IMR-90 (cell line): Measurements from ENCODE around the gene OSER1. TPM values are rescaled to one million over a fixed set of nuclear protein-coding genes. Genes with fewer than 3 reads are reported as not detected.

ENCODE experiments used
- ATAC-seq: fragments of 200-7000 bp; cut with Tn5 transposase; 2 replicates; pipeline ENCODE4 v1.9.1; 2020; ENCODE audit warnings: low read depth, mild to moderate bottlenecking, moderate library complexity
- BruUV-seq: library from RNA; stranded (reverse); fragments of 400-500 nt; replicated peaks from 2 replicates; lab custom pipeline; 2021; lab: Mats Ljungman, UMichigan
- CTCF ChIA-PET: fragments of 300-600 bp; formaldehyde crosslinking; extraction: SDS; loops from one replicate; lab custom pipeline; 2021; ENCODE audit warnings: antibody characterized with exemption; lab: Yijun Ruan, JAX
- POLR2A ChIA-PET: fragments of 300-600 bp; sonication (Branson Sonifier 250); formaldehyde crosslinking; loops from one replicate; lab custom pipeline; 2022; ENCODE audit warnings: antibody characterized with exemption; ENCODE audit not compliant: unreplicated experiment; lab: Charles Lee
- DNase-seq: peaks from one replicate; pipeline ENCODE4 v3.0.0; 2013
- H2AFZ ChIP-seq: replicated peaks from 2 replicates; pipeline ENCODE3; 2013; ENCODE audit warnings: low read length, mild to moderate bottlenecking; ENCODE audit not compliant: poor library complexity
- H2AK5ac ChIP-seq: 2 replicates; pipeline ENCODE4 v1.6.1; 2013; ENCODE audit warnings: low read depth, low read length, inconsistent platforms
- H2AK9ac ChIP-seq: replicated peaks from 2 replicates; pipeline ENCODE3; 2013; ENCODE audit warnings: mild to moderate bottlenecking, low read depth, low read length, moderate library complexity; ENCODE audit not compliant: poor library complexity
- H2BK120ac ChIP-seq: 2 replicates; pipeline ENCODE4 v1.6.1; 2013; ENCODE audit warnings: low read depth, low read length, inconsistent platforms
- H2BK15ac ChIP-seq: 3 replicates; pipeline ENCODE4 v1.6.1; 2013; ENCODE audit warnings: low read depth, low read length, inconsistent platforms
- H2BK20ac ChIP-seq: 2 replicates; pipeline ENCODE4 v1.6.1; 2013; ENCODE audit warnings: low read depth, mild to moderate bottlenecking, inconsistent platforms, low read length, moderate library complexity
- H2BK5ac ChIP-seq: 2 replicates; pipeline ENCODE4 v1.6.1; 2013; ENCODE audit warnings: mild to moderate bottlenecking, low read depth, low read length, inconsistent platforms; ENCODE audit not compliant: poor library complexity, severe bottlenecking
- H3K14ac ChIP-seq: replicated peaks from 2 replicates; pipeline ENCODE4 v1.6.1; 2013; ENCODE audit warnings: low read depth, low read length, inconsistent platforms
- H3K18ac ChIP-seq: 2 replicates; pipeline ENCODE4 v1.6.1; 2013; ENCODE audit warnings: low read depth, low read length, control low read depth
- H3K23ac ChIP-seq: 2 replicates; pipeline ENCODE4 v1.6.1; 2013; ENCODE audit warnings: low read depth, low read length, inconsistent platforms
- H3K27ac ChIP-seq: 2 replicates; pipeline ENCODE4 v1.5.1; 2013; ENCODE audit warnings: mild to moderate bottlenecking, control low read depth, low read length; ENCODE audit not compliant: insufficient read depth
- H3K27me3 ChIP-seq: 2 replicates; pipeline ENCODE4 v1.6.1; 2013; ENCODE audit warnings: low read length; ENCODE audit not compliant: control insufficient read depth, insufficient read depth
- H3K36me3 ChIP-seq: 2 replicates; pipeline ENCODE4 v1.6.1; 2013; ENCODE audit warnings: low read length, mixed read lengths; ENCODE audit not compliant: control insufficient read depth, insufficient read depth
- H3K4ac ChIP-seq: 2 replicates; pipeline ENCODE4 v1.6.1; 2013; ENCODE audit warnings: low read depth, low read length, inconsistent platforms
- H3K4me1 ChIP-seq: 2 replicates; pipeline ENCODE4 v1.6.1; 2013; ENCODE audit warnings: low read length, mixed read lengths; ENCODE audit not compliant: control insufficient read depth, insufficient read depth
- H3K4me2 ChIP-seq: 2 replicates; pipeline ENCODE4 v1.6.1; 2013; ENCODE audit warnings: low read depth, mild to moderate bottlenecking, control low read depth, low read length, moderate library complexity
- H3K4me3 ChIP-seq: 2 replicates; pipeline ENCODE4 v1.5.1; 2013; ENCODE audit warnings: low read depth, mild to moderate bottlenecking, control low read depth, low read length, moderate library complexity; ENCODE audit not compliant: insufficient read depth
- H3K56ac ChIP-seq: 2 replicates; pipeline ENCODE4 v1.6.1; 2013; ENCODE audit warnings: low read length, inconsistent platforms; ENCODE audit not compliant: insufficient read depth; ENCODE audit errors: extremely low read depth
- H3K79me1 ChIP-seq, 2 experiments: 2 replicates each; pipeline ENCODE4 v1.6.1; 2013; ENCODE audit warnings: low read length in 2 of 2, inconsistent platforms in 1 of 2, low read depth in 1 of 2
- H3K9ac ChIP-seq: 2 replicates; pipeline ENCODE4 v1.6.1; 2013; ENCODE audit warnings: low read depth, low read length, control low read depth
- H3K9me1 ChIP-seq: 2 replicates; pipeline ENCODE4 v1.6.1; 2013; ENCODE audit warnings: low read length, inconsistent platforms; ENCODE audit not compliant: insufficient read depth
- H3K9me3 ChIP-seq: 2 replicates; pipeline ENCODE4 v1.6.1; 2013; ENCODE audit warnings: low read length; ENCODE audit not compliant: control insufficient read depth, insufficient read depth
- H4K20me1 ChIP-seq: 2 replicates; pipeline ENCODE4 v1.6.1; 2013; ENCODE audit warnings: low read length, inconsistent platforms; ENCODE audit not compliant: insufficient read depth
- H4K5ac ChIP-seq: 2 replicates; pipeline ENCODE4 v1.6.1; 2013; ENCODE audit warnings: mild to moderate bottlenecking, low read depth, low read length, control low read depth
- H4K8ac ChIP-seq, 2 experiments: 2 replicates each; pipeline ENCODE4 v1.6.1; 2013; ENCODE audit warnings: low read depth in 2 of 2, low read length in 2 of 2, control low read depth in 1 of 2, inconsistent platforms in 1 of 2
- H4K91ac ChIP-seq: 2 replicates; pipeline ENCODE4 v1.6.1; 2013; ENCODE audit warnings: low read depth, low read length, inconsistent platforms; ENCODE audit not compliant: insufficient read depth
- CEBPB ChIP-seq: IDR thresholded peaks from 2 replicates; pipeline ENCODE4 v1.6.1; 2012; ENCODE audit warnings: low read depth, low read length, improper control_type of control experiment
- ELK1 ChIP-seq: fragments of 150-350 bp; IDR thresholded peaks from 2 replicates; pipeline ENCODE4 v1.6.1; 2016; ENCODE audit warnings: low read depth, mild to moderate bottlenecking, low read length, moderate library complexity, borderline replicate concordance
- FOS ChIP-seq: fragments of 150-350 bp; IDR thresholded peaks from 2 replicates; pipeline ENCODE4 v1.6.1; 2016; ENCODE audit warnings: low read depth, low read length
- MAFK ChIP-seq: IDR thresholded peaks from 2 replicates; pipeline ENCODE4 v1.6.1; 2012; ENCODE audit warnings: low read depth, low read length, improper control_type of control experiment
- MAZ ChIP-seq: IDR thresholded peaks from 2 replicates; pipeline ENCODE4 v1.6.1; 2012; ENCODE audit warnings: low read depth, mild to moderate bottlenecking, low read length, improper control_type of control experiment, moderate library complexity, borderline replicate concordance
- POLR2A ChIP-seq: IDR thresholded peaks from 2 replicates; pipeline ENCODE4 v1.6.1; 2012; ENCODE audit warnings: mild to moderate bottlenecking, low read depth, low read length
- RAD21 ChIP-seq: IDR thresholded peaks from 2 replicates; pipeline ENCODE4 v1.6.1; 2012; ENCODE audit warnings: low read length, improper control_type of control experiment
- RCOR1 ChIP-seq: IDR thresholded peaks from 2 replicates; pipeline ENCODE4 v1.6.1; 2012; ENCODE audit warnings: mild to moderate bottlenecking, low read length, improper control_type of control experiment; ENCODE audit not compliant: insufficient replicate concordance
- WGBS, 2 experiments: methylation state at CpG; one replicate each; pipeline versions ENCODE4 v1.1.5 to v1.1.7; 2013; ENCODE audit warnings: missing lambda C conversion rate in 2 of 2; ENCODE audit not compliant: insufficient read length in 1 of 2; ENCODE audit errors: extremely low coverage in 2 of 2; 5-methylcytosine and 5-hydroxymethylcytosine counted together
- dilution Hi-C: fragments of 300-500 bp; cut with HindIII; formaldehyde crosslinking; loops from one replicate; pipeline ENCODE4 v1.14.3; 2018; ENCODE audit warnings: low sequenced_read_pairs; ENCODE audit not compliant: unreplicated experiment
- in situ Hi-C: fragments of 300-500 bp; cut with MboI; formaldehyde crosslinking; loops from 3 replicates; pipeline ENCODE4 v1.14.3; 2019; ENCODE audit warnings: low sequenced_read_pairs, inconsistent platforms, mixed read lengths
- intact Hi-C: fragments of 100-400 bp; cut with micrococcal nuclease; formaldehyde crosslinking; loops from 2 replicates; pipeline ENCODE4 v1.10.0; 2022
- polyA plus RNA-seq, 3 experiments: library from polyadenylated mRNA; depleted of rRNA; stranded (reverse); fragments of >200 nt; gene quantifications; 2 replicates each; pipeline ENCODE4 v1.2.3, GENCODE V29; 2012; ENCODE audit warnings: low replicate concordance in 1 of 3
- total RNA-seq: library from RNA; depleted of rRNA; stranded (reverse); fragments of >200 nt; gene quantifications from 2 replicates; pipeline ENCODE4 v1.2.3, GENCODE V29; 2012

OSER1 gene
- total and polyA plus RNA-seq, 2 of the 4 experiments (the other 2 are of a cell fraction), result 32.6 to 70.6 TPM

- Histone ChIP-seq H3K9me3 (no peaks in the 10 kb centered on the region), H3K4ac (no peak overlapping the region), H2BK20ac (no peak overlapping the region), H3K79me1 (0 out of 4 replicates have a peak, but pooled peaks cover 0 to under 1% of the 10 kb centered on the region in 2 experiments), H3K4me2 (no peak overlapping the region), H2AK5ac (no peak overlapping the region), H2BK120ac (no peak overlapping the region), H3K4me1 (no peaks in the 10 kb centered on the region), H3K9me1 (peaks cover under 1% of the 10 kb centered on the region; the same call in 1 of the 2 replicates), H3K23ac (no peak overlapping the region), H2AK9ac (no peak overlapping the region), H2BK15ac (no peak overlapping the region), H4K20me1 (no peaks in the 10 kb centered on the region), H3K14ac (no peak overlapping the region), H4K91ac (no peak overlapping the region), H2BK5ac (no peak overlapping the region), H4K5ac (no peak overlapping the region), H3K36me3 (no peaks in the 10 kb centered on the region), H3K4me3 (no peak overlapping the region), H4K8ac (no peak overlapping the region), H3K27ac (no peak overlapping the region), H2AFZ (peak overlapping the region; percentile 52), H3K9ac (no peak overlapping the region), H3K18ac (no peak overlapping the region), H3K56ac (no peak overlapping the region), H3K27me3 (peaks cover 2% of the 10 kb centered on the region; the same call in 1 of the 2 replicates)
- WGBS, 2 experiments, result 74% methylated on average over 18 of the region's 56 CpGs; no CpG with 5 or more reads in 1 of the 2 experiments
- dilution Hi-C loops (no loop called here), intact Hi-C loops (no loop called here), in situ Hi-C loops (no loop called here)
- DNase-seq (no peak), ATAC-seq (no peak)
- ChIA-PET CTCF (no interaction called here), POLR2A (no interaction called here)
- TF ChIP-seq POLR2A, result no peak
- no peak for TF ChIP-seq ELK1
- no peak for TF ChIP-seq RAD21
- TF ChIP-seq MAZ, result no peak
- TF ChIP-seq RCOR1, result no peak
- no peak for TF ChIP-seq FOS
- no peak for TF ChIP-seq MAFK
- TF ChIP-seq CEBPB, result no peak
- BruUV-seq, result no TSS peak
These were observed 50.4 kb downstream of the OSER1 start for GRCh38 chr20:44160133-44160532.
